A549 treated with DMSO at 1 μM for 4 hours (cell line): Measurements from ENCODE around the gene DGKB. TPM values are rescaled to one million over a fixed set of nuclear protein-coding genes. Genes with fewer than 3 reads are reported as not detected.

Source experiments
- total RNA-seq: library from RNA; stranded (reverse); fragments of 200-300 nt; extraction: Qiagen RNA extraction; gene quantifications from 5 replicates; pipeline ENCODE4 v1.2.3, GENCODE V29; 2022; ENCODE audit warnings: low read depth

The DGKB gene
- total RNA-seq, result not detected in 5 replicates

DNA sequence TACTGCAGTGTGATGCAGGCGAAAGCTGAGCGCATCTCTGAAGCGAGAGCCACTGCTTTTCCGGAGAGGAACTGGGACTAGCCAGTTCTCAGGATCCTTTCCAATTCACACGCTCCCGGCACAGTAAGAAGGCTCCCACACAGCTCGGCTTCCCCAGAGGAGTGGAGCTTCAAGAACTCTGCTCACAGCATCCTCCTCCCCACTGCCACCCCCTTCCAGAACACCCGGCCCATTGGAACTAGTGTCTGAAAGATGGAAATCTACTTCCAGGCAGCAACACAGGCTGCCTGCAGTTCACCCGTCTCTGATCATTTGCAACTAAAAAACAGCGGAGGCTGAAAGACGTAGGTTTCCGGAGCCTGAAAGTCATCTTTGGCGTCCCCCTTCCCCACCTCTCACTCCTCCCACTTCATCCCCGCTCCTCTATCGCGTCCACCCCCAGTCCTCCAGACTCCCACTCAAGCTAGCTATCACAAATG is at the start of gene DGKB:
Gene DGKB, minus strand, starts transcription at position 163 of the 479 bp plus-strand sequence.

